ENCODE results near the gene SELE.

Gene SELE

DNA sequence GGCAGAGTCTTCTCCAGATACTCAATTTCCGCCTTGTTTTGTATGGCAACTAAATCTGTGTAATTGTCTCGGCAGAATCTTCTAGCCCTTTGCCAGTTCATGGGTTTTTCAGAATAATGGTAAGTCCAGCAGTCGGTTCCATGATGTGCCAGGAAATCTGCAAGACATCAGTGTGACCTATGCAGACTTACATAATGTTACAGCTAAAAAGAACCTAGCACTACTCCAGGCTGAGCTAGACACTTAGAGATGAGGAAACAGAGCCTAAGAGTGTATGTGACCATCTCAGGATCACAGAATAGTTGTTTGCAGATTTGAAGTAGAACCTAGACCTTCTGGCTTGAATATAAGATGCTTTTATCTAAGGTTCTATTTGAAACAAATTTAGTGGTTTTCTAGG is 25.2 kb downstream of the SELE start:
- H3K9me3 ChIP-seq, result peaks cover 0 to 5% (median 2%) of the 10 kb centered on the region in 3 donors
- H3K27ac ChIP-seq, result no peak overlapping the region
- H3K4me3 ChIP-seq, result no peak overlapping the region
- no peaks in the 10 kb centered on the region for H3K36me3 ChIP-seq
- H3K4me1 ChIP-seq, result peaks cover 0 to 3% (median 0%) of the 10 kb centered on the region in 4 donors
- TF ChIP-seq, protein P1, sequence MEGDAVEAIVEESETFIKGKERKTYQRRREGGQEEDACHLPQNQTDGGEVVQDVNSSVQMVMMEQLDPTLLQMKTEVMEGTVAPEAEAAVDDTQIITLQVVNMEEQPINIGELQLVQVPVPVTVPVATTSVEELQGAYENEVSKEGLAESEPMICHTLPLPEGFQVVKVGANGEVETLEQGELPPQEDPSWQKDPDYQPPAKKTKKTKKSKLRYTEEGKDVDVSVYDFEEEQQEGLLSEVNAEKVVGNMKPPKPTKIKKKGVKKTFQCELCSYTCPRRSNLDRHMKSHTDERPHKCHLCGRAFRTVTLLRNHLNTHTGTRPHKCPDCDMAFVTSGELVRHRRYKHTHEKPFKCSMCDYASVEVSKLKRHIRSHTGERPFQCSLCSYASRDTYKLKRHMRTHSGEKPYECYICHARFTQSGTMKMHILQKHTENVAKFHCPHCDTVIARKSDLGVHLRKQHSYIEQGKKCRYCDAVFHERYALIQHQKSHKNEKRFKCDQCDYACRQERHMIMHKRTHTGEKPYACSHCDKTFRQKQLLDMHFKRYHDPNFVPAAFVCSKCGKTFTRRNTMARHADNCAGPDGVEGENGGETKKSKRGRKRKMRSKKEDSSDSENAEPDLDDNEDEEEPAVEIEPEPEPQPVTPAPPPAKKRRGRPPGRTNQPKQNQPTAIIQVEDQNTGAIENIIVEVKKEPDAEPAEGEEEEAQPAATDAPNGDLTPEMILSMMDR (IDR thresholded peaks at IDR 0.05), result no peak
- no peak for DNase-seq
- no peaks in the 10 kb centered on the region for H3K27me3 ChIP-seq
- intact Hi-C loops (cut with DNase I; ENCODE audit: low total_unique reads), result no loop called here

DNA sequence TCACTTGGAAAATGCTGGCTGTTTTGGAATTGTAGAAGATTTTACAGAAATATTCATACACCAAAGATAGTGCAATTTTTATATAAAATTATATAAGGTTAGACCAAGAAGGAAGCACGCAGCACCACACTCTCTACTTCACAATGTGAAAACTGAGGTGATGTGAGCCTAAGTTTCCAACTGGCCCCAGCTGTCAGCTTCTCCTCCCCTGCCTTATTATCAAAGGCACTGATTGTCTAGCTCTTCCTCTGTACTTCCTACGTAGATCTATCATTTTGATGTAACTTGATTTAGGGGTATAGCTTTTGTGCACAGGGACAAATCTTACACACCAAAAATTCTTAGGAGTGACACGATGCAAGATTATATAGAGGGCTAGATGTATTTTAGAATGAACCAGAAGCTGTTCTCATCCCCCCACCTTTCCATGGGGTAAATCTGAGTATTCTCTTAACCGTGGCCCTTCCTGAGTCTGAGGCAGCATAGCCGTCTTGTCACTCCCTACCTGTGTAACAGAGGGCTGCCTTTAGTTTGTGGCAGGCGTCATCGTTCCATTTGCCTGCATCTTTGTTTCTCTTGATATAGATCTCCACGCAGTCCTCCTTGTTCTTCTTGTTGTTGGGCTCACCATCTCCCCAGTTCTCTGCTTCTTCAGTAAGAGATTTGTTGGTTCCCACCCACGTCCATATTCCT is 25.8 kb downstream of the SELE start:
- DNase-seq, result no peak
- intact Hi-C loops (cut with DNase I; ENCODE audit: low total_unique reads), result no loop called here

DNA sequence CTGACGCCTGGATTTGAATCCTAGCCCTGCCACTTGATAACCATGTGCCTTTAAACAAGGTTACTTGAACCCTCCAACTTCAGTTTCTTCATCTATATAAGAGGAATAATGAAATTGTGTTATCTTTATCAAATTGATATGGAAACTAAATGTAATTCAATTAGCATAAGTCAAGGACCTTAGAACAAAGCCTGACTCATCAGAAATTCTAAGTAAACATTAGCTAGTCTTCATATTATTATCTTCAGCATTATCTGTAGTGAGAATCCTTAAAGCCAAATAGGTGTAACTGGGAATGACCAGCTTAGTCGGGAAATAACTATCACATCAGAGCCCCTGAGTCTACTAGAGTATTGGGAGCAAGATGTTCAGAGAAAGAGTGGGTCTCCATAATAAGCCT is 29.1 kb downstream of the SELE start:
- TF ChIP-seq, protein P1 (IDR thresholded peaks at IDR 0.05), result no peak
- intact Hi-C loops (cut with DNase I; ENCODE audit: low total_unique reads), result no loop called here
- H3K36me3 ChIP-seq, result no peaks in the 10 kb centered on the region

More for the DNA sequence above, 25.8 kb downstream of the SELE start:
- H3K36me3 ChIP-seq, result no peaks in the 10 kb centered on the region
- TF ChIP-seq, protein P1 (IDR thresholded peaks at IDR 0.05), result no peak
- no peaks in the 10 kb centered on the region for H3K27me3 ChIP-seq
- H3K4me1 ChIP-seq, result peaks cover 0 to 3% (median 0%) of the 10 kb centered on the region in 4 donors
- peaks cover 0 to 1% (median 0%) of the 10 kb centered on the region in 3 donors for H3K9me3 ChIP-seq
- H3K4me3 ChIP-seq, result no peak overlapping the region
- H3K27ac ChIP-seq, result no peak overlapping the region

DNA sequence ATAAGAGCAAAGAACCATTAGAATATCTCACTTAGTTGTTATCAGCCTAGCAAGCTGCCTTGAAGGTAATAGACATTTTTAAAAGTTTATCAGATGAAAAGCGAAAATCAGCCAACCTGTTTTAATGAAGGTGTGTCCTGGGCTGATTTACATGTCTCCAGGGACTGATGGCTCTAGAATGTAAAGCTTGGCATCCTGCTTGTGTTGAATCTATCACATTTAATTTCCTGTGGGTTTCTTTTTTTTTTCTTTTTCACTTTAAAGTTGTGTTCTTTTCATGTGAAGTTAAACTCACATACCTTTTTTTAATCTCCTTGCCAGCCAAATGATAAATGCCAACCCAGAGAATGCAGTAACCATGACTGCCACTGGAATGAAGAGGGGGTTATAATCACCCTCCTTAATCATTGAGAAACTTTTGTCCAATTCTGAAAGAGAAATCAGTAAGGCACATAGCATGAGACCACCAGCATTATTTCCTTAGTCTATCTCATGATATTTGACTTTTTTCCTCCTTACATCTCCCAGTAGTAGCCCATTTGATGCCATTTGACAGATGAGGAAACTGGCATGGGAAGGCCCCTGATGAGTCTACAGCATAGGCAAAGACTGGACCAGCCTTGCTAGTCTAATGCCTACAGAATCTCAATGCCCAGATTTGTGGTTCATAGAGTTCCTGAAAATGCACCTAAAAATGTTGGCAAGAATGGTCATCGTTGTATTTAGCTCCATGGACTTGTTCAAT is 32.4 kb downstream of the SELE start:
- Histone ChIP-seq H3K27me3 (no peaks in the 10 kb centered on the region), H3K4me3 (no peak overlapping the region), H3K4me1 (no peaks in the 10 kb centered on the region), H3K9me3 (no peaks in the 10 kb centered on the region), H3K36me3 (no peaks in the 10 kb centered on the region), H3K27ac (no peak overlapping the region)
- intact Hi-C loops (cut with DNase I; ENCODE audit: low total_unique reads), result no loop called here
- TF ChIP-seq, protein P1 (IDR thresholded peaks at IDR 0.05), result no peak
- no peak for DNase-seq

More for the DNA sequence above, 29.1 kb downstream of the SELE start:
- Histone ChIP-seq H3K27ac (no peak overlapping the region), H3K27me3 (no peaks in the 10 kb centered on the region), H3K9me3 (no peaks in the 10 kb centered on the region), H3K4me3 (no peak overlapping the region), H3K4me1 (no peaks in the 10 kb centered on the region)
- DNase-seq, result no peak

DNA sequence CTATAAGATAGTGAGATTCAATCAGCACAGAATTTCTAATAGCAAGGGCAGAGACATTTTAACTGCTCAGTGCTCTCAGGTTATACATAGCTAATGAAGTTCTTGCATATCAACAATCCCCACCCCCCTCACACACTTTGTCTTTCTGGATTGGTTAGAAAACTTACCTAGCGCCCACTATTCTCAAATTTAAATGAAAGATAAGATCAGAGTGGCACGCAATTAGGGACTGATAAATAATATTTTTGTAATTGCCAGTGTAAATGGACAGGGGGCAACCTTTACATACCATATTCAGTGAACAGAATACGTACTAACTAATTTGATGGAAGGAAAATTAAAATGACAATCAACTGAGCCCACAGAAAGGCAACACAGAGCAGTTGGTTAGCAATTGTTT is 34.2 kb downstream of the SELE start:
- Histone ChIP-seq H3K36me3 (no peaks in the 10 kb centered on the region), H3K9me3 (no peaks in the 10 kb centered on the region), H3K4me1 (no peaks in the 10 kb centered on the region), H3K27me3 (no peaks in the 10 kb centered on the region), H3K4me3 (no peak overlapping the region), H3K27ac (no peak overlapping the region)
- TF ChIP-seq, protein P1 (IDR thresholded peaks at IDR 0.05), result no peak
- intact Hi-C loops (cut with DNase I; ENCODE audit: low total_unique reads), result no loop called here
- DNase-seq, result no peak
